Heart right ventricle (tissue), 16 donors: ENCODE results near the gene ALLC. TPM values are rescaled to one million over a fixed set of nuclear protein-coding genes. Genes with fewer than 3 reads are reported as not detected.

Source experiments
- ATAC-seq, 8 donors: fragments of 200-7000 bp; cut with Tn5 transposase; one replicate each; pipeline ENCODE4 v1.9.1; 2020; ENCODE audit warnings: mild to moderate bottlenecking in 8 of 8, moderate library complexity in 8 of 8, moderate number of reproducible peaks in 1 of 8
- DNase-seq, 2 donors: peaks; one replicate each; pipeline ENCODE4 v3.0.0-alpha.2; 2020
- H3K27ac ChIP-seq, 10 donors: fragments of 200-600 bp; sonication (generic) in 2 of 10; one replicate each; pipeline versions ENCODE4 v1.5.0 to v1.8.0; 2020 to 2022; ENCODE audit warnings: mild to moderate bottlenecking in 3 of 10
- H3K27me3 ChIP-seq, 7 donors: fragments of 200-600 bp; one replicate each; pipeline ENCODE4 v1.8.0; 2021 to 2022; ENCODE audit warnings: mild to moderate bottlenecking in 2 of 7
- H3K36me3 ChIP-seq, 9 donors: fragments of 200-600 bp; sonication (generic) in 1 of 9; one replicate each; pipeline versions ENCODE4 v1.5.0 to v1.8.0; 2020 to 2022; ENCODE audit warnings: mild to moderate bottlenecking in 2 of 9
- H3K4me1 ChIP-seq, 9 donors: fragments of 200-600 bp; sonication (generic) in 1 of 9; one replicate each; pipeline versions ENCODE4 v1.5.0 to v1.8.0; 2020 to 2022; ENCODE audit warnings: mild to moderate bottlenecking in 4 of 9
- H3K4me3 ChIP-seq, 10 donors: fragments of 200-600 bp; sonication (generic) in 2 of 10; one replicate each; pipeline versions ENCODE4 v1.5.0 to v1.8.0; 2020 to 2022; ENCODE audit warnings: mild to moderate bottlenecking in 7 of 10, moderate library complexity in 2 of 10
- H3K9me3 ChIP-seq, 11 donors: fragments of 200-600 bp in 10 of 11; sonication (generic) in 2 of 11; one replicate each; pipeline versions ENCODE4 v1.5.0 to v1.8.0; 2013 to 2022; ENCODE audit warnings: mild to moderate bottlenecking in 2 of 11, control low read depth in 1 of 11, moderate library complexity in 1 of 11
- WGBS, 2 donors: extraction: QIAGEN DNeasy Blood & Tissue Kit; methylation state at CpG; one replicate each; pipeline ENCODE4 v1.1.7; 2013; ENCODE audit warnings: inconsistent platforms in 1 of 2; 5-methylcytosine and 5-hydroxymethylcytosine counted together
- intact Hi-C, 10 donors: fragments of 100-400 bp; cut with DNase I; formaldehyde crosslinking; loops; one replicate each; pipeline versions ENCODE4 v1.11.1 to v1.14.2; 2022
- polyA plus RNA-seq, 2 donors: library from polyadenylated mRNA; stranded (reverse); fragments of 200-250 nt; gene quantifications; one replicate each; pipeline ENCODE4 v1.2.3, GENCODE V29; 2013
- total RNA-seq, 10 donors: library from RNA; stranded (reverse); fragmentation: NEBNext Ultra II Directional in 3 of 10; extraction: Animal tissue kit (Norgen Biotek cat#: 25700) in 3 of 10; gene quantifications; one replicate each; pipeline versions ENCODE4 v1.2.1 to v1.2.4, GENCODE V29; 2021 to 2023
- TF ChIP-seq, protein P1 (sequence below), 9 donors: fragments of 200-600 bp; sonication (generic) in 2 of 9; IDR thresholded peaks; one replicate each; pipeline versions ENCODE4 v1.5.0 to v1.8.0; 2021 to 2022; ENCODE audit warnings: antibody characterized with exemption in 9 of 9, mild to moderate bottlenecking in 5 of 9, moderate library complexity in 1 of 9
- donor health status: Arrhythmogenic right ventricular cardiomyopathy.
- donor health status: ischemic (EF 13 %, LVEDD 7.1; RV severe dilation, severe dysfunction).
- donor health status: healthy with polysubstance abuse.
- donor health status: DM: no; HTN: yes; CAD: no.
- donor health status: DM: no; HTN: no; CAD: no.
- donor health status: ischemic (EF 25% LVEDD 6.9; RV normal size, moderate dysfunction).
- donor health status: ischemic (EF 25% LVEDD 5.7; RV mildly dilated, moderate dysfunction).
- donor health status: healthy.
- donor health status: DM: yes; HTN: yes; CAD: no.
- donor health status: Ischemic cardiomyopathy.
- donor health status: ischemic (EF 35%, LVEDD 5.7; RV mildly dilated, moderate dysfunction).
- donor health status: nonischemic (EF 11% LVEDD 7.7; RV severe dilation, severe dysfunction).
- donor health status: DM: yes; HTN: yes; CAD: no.
- donor health status: PGD.
- donor health status: ischemic (EF 29% LVEDD 5.4; RV normal size, mild dysfunction).
- donor health status: nonischemic (EF 23%, LVEDD 6.1; RV moderate dilation, normal function).

The ALLC gene
- total and polyA plus RNA-seq, 12 donors, result 0.59 TPM; not detected in 11

DNA sequence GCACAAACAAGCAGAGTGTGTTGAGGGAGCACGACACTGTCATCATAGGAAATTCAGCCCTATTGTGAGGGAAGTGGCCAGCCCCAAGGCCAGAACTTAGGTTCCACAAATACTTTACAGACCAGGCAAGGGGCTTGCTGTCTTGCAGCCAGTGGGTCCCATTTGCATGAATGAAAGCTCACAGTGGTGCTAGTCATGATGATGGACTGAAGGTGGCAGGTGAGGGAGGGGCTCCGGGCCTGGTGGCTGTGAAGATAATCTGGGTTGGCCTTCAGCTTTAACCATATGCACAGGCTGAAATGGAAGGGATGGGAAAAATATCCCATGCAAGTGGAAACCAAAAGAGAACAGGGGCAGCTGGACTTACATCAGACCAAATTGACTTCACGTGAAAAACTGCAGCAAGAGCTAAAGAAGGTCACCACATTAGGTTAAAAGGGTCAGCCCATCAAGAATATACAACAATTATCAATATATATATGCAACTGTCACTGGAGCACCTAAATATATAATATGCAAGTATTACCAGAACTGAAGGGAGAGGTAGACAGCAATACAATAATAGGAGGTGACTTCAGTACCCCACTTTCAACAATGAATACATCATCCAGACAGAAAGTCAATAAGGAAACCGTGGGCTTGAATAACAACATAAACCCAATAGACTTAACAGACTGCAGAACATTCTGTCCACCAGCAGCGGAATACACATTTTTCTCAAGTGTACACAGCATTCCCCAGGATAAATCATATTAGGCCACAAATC, 84.9 kb downstream of the ALLC start:
- H3K27ac ChIP-seq, result no peak overlapping the region
- no peaks in the 10 kb centered on the region for H3K9me3 ChIP-seq
- no peak overlapping the region for H3K4me3 ChIP-seq
- DNase-seq, result no peak
- ATAC-seq, result no peak
- no peaks in the 10 kb centered on the region for H3K36me3 ChIP-seq
- H3K27me3 ChIP-seq, result peaks cover 0 to 12% (median 5%) of the 10 kb centered on the region in 7 donors
- 91 to 92% methylated on average over 5 of the region's 5 CpGs for WGBS, 2 donors
- TF ChIP-seq, protein P1, sequence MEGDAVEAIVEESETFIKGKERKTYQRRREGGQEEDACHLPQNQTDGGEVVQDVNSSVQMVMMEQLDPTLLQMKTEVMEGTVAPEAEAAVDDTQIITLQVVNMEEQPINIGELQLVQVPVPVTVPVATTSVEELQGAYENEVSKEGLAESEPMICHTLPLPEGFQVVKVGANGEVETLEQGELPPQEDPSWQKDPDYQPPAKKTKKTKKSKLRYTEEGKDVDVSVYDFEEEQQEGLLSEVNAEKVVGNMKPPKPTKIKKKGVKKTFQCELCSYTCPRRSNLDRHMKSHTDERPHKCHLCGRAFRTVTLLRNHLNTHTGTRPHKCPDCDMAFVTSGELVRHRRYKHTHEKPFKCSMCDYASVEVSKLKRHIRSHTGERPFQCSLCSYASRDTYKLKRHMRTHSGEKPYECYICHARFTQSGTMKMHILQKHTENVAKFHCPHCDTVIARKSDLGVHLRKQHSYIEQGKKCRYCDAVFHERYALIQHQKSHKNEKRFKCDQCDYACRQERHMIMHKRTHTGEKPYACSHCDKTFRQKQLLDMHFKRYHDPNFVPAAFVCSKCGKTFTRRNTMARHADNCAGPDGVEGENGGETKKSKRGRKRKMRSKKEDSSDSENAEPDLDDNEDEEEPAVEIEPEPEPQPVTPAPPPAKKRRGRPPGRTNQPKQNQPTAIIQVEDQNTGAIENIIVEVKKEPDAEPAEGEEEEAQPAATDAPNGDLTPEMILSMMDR (IDR thresholded peaks at IDR 0.05), result no peak
- intact Hi-C loops, result no loop called here
- H3K4me1 ChIP-seq, result no peaks in the 10 kb centered on the region

DNA sequence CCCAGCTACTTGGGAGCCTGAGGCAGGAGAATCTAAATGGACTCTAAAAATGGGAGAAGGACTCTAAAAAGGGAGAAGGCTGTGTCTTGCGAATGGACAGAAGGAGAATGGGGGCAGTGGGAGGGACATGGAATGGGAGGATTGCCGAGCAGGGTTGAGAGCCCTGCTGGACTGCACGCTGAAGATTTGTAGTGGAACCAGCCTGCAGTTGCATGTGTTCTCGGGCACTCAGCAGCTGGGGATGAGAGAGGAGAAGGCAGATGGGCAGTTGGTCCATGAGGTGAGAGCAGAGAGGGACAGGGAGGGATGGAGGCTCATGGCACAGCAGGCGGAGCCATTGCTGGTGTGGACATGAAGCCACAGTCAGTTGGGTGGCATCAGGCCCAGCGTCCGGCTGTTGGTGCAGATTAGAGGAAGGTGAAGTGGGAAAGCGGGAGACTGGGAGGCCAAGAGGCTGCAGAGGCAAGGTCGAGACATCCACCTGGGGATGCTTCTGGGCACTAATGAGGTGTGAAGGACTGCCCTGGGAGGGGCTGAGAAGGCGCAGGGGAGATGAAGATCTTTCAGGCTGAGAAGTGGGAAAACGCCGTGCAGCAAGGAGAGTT, 86.1 kb downstream of the ALLC start:
- no peak for DNase-seq
- H3K27ac ChIP-seq, result no peak overlapping the region
- no peaks in the 10 kb centered on the region for H3K36me3 ChIP-seq
- intact Hi-C loops, result no loop called here
- H3K27me3 ChIP-seq, result peaks cover 0 to 8% (median 5%) of the 10 kb centered on the region in 7 donors
- no peak for ATAC-seq
- no peaks in the 10 kb centered on the region for H3K4me1 ChIP-seq
- TF ChIP-seq, protein P1 (IDR thresholded peaks at IDR 0.05), result no peak
- no peak overlapping the region for H3K4me3 ChIP-seq
- 84 to 88% methylated on average over 12 of the region's 12 CpGs for WGBS, 2 donors
- no peaks in the 10 kb centered on the region for H3K9me3 ChIP-seq

DNA sequence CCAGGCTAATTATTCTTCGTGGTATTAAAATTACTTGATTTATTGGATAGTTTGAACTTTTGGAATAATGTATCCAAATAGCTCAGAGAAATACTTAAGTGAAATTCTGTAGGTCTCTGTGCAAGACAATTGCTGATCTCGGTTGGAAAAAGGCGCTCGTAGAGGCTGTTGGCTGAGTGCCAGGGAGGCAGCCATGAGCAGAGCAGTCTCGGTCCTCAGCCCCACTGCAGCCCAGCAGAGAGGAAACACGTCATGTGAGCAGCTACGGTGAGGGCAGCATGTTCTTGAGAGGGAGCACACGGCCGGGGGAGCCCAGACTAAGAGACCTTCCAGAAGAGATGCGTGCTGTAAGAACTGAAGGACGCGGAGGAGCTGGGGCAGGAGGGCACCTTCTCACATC, 87.9 kb downstream of the ALLC start:
- Histone ChIP-seq H3K4me3 (no peak overlapping the region), H3K36me3 (no peaks in the 10 kb centered on the region), H3K27me3 (peaks cover 0 to 10% (median 5%) of the 10 kb centered on the region in 7 donors), H3K4me1 (no peaks in the 10 kb centered on the region), H3K9me3 (no peaks in the 10 kb centered on the region), H3K27ac (no peak overlapping the region)
- TF ChIP-seq, protein P1 (IDR thresholded peaks at IDR 0.05), result no peak
- ATAC-seq, result no peak
- DNase-seq, result no peak
- 56 to 61% methylated on average over 12 of the region's 12 CpGs for WGBS, 2 donors
- intact Hi-C loops, result no loop called here

DNA sequence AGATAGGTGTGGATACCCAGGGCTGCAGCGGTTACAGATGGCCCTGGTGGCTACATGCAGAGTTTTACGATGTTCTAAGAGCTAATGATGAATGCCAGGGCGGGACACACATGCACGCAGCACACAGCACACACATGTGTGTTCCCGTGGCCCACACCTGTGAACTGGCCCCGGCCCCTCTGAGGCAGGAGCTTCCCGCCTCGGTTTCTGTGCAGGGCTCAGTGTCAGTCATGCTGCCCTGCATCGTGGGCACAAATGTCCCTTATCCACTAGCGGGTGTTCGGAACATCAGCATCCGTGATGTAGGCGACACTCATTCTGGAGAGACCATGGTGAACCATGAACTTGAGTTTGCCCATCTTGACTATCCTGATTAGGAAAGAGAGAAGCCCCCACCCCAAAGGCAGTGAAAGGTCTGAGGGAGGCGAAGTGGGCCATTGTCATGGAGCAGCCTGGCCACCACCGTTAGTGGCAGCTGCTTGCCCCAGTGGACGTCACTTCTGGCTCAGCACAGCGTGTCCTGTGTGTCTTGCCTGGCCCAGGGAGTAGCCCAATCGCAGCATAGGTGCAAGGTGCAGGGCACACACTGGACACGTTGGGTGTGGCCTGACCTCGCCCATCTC, 89.1 kb downstream of the ALLC start:
- 90 to 95% methylated on average over 20 of the region's 20 CpGs for WGBS, 2 donors
- ATAC-seq, result no peak

More for the DNA sequence above, 89.1 kb downstream of the ALLC start:
- no peak for DNase-seq
- Histone ChIP-seq H3K27ac (no peak overlapping the region), H3K4me3 (no peak overlapping the region), H3K27me3 (peaks cover 0 to 20% (median 5%) of the 10 kb centered on the region in 7 donors), H3K4me1 (no peaks in the 10 kb centered on the region), H3K9me3 (no peaks in the 10 kb centered on the region), H3K36me3 (no peaks in the 10 kb centered on the region)
- intact Hi-C loops, result no loop called here
- TF ChIP-seq, protein P1 (IDR thresholded peaks at IDR 0.05), result no peak
